H9 (cell line): ENCODE results near the gene PPCDC. TPM values are rescaled to one million over a fixed set of nuclear protein-coding genes. Genes with fewer than 3 reads are reported as not detected.

Experiments used
- DNase-seq: peaks from one replicate; pipeline ENCODE4 v3.0.0-alpha.2; 2017
- H2AFZ ChIP-seq: one replicate; pipeline ENCODE4 v1.6.1; 2013; ENCODE audit warnings: mild to moderate bottlenecking, low read length, control low read depth, moderate library complexity
- H2AK5ac ChIP-seq: 2 replicates; pipeline ENCODE4 v1.6.1; 2013; ENCODE audit warnings: low read length, control low read depth, mixed read lengths; ENCODE audit not compliant: insufficient read length
- H2BK120ac ChIP-seq: one replicate; pipeline ENCODE4 v1.6.1; 2013; ENCODE audit warnings: low read depth, mild to moderate bottlenecking, low read length, control low read depth, inconsistent platforms; ENCODE audit not compliant: poor library complexity, severe bottlenecking
- H2BK12ac ChIP-seq: 2 replicates; pipeline ENCODE4 v1.6.1; 2013; ENCODE audit warnings: low read length, control low read depth, mixed read lengths, low read depth; ENCODE audit not compliant: insufficient read length
- H2BK15ac ChIP-seq: 2 replicates; pipeline ENCODE4 v1.6.1; 2013; ENCODE audit warnings: low read depth, low read length, control low read depth
- H2BK20ac ChIP-seq: one replicate; pipeline ENCODE4 v1.6.1; 2013; ENCODE audit warnings: low read depth, mild to moderate bottlenecking, low read length, control low read depth, inconsistent platforms; ENCODE audit not compliant: poor library complexity, severe bottlenecking
- H2BK5ac ChIP-seq: 2 replicates; pipeline ENCODE4 v1.6.1; 2013; ENCODE audit warnings: low read length, control low read depth, mixed read lengths; ENCODE audit not compliant: insufficient read length
- H3K14ac ChIP-seq: 2 replicates; pipeline ENCODE4 v1.6.1; 2013; ENCODE audit warnings: low read length, control low read depth; ENCODE audit not compliant: insufficient read depth
- H3K18ac ChIP-seq: 2 replicates; pipeline ENCODE4 v1.6.1; 2013; ENCODE audit warnings: low read depth, mild to moderate bottlenecking, mixed read lengths, low read length, control low read depth; ENCODE audit not compliant: insufficient read length
- H3K23ac ChIP-seq: 2 replicates; pipeline ENCODE4 v1.6.1; 2013; ENCODE audit warnings: low read length, control low read depth, mixed read lengths, low read depth; ENCODE audit not compliant: insufficient read length
- H3K23me2 ChIP-seq: 2 replicates; pipeline ENCODE4 v1.6.1; 2013; ENCODE audit warnings: low read depth, mild to moderate bottlenecking, mixed read lengths, low read length, control low read depth; ENCODE audit not compliant: insufficient read length, poor library complexity, severe bottlenecking
- H3K27ac ChIP-seq: 2 replicates; pipeline ENCODE4 v1.5.1; 2013; ENCODE audit warnings: low read length, control low read depth, mixed read lengths, low read depth; ENCODE audit not compliant: insufficient read length
- H3K27me3 ChIP-seq: 2 replicates; pipeline ENCODE4 v1.6.1; 2013; ENCODE audit warnings: low read length, control low read depth, inconsistent platforms; ENCODE audit not compliant: insufficient read depth
- H3K4ac ChIP-seq: 2 replicates; pipeline ENCODE4 v1.6.1; 2013; ENCODE audit warnings: low read depth, mild to moderate bottlenecking, control low read depth, inconsistent platforms, low read length, moderate library complexity
- H3K4me1 ChIP-seq: 2 replicates; pipeline ENCODE4 v1.6.1; 2013; ENCODE audit warnings: low read length, control low read depth, inconsistent platforms; ENCODE audit not compliant: insufficient read depth
- H3K4me2 ChIP-seq: 2 replicates; pipeline ENCODE4 v1.6.1; 2013; ENCODE audit warnings: low read length, control low read depth, mixed read lengths; ENCODE audit not compliant: insufficient read length, insufficient read depth
- H3K56ac ChIP-seq: 2 replicates; pipeline ENCODE4 v1.6.1; 2013; ENCODE audit warnings: low read depth, mild to moderate bottlenecking, mixed read lengths, low read length, control low read depth; ENCODE audit not compliant: insufficient read length
- H3K79me1 ChIP-seq: 2 replicates; pipeline ENCODE4 v1.6.1; 2013; ENCODE audit warnings: low read depth, mild to moderate bottlenecking, moderate library complexity, low read length, control low read depth, inconsistent platforms; ENCODE audit not compliant: insufficient read depth, poor library complexity, severe bottlenecking
- H3K79me2 ChIP-seq: 2 replicates; pipeline ENCODE4 v1.6.1; 2013; ENCODE audit warnings: low read length, control low read depth, inconsistent platforms; ENCODE audit not compliant: insufficient read depth
- H3K9ac ChIP-seq: 2 replicates; pipeline ENCODE4 v1.6.1; 2013; ENCODE audit warnings: low read length, control low read depth, mixed read lengths; ENCODE audit not compliant: insufficient read length; ENCODE audit errors: extremely low read depth
- H3K9me3 ChIP-seq: one replicate; pipeline ENCODE4 v1.6.1; 2013; ENCODE audit warnings: low read depth, low read length, inconsistent platforms; ENCODE audit not compliant: control insufficient read depth
- H3T11ph ChIP-seq: one replicate; pipeline ENCODE4 v1.6.1; 2013; ENCODE audit warnings: mild to moderate bottlenecking, low read length, control low read depth, inconsistent platforms
- H4K20me1 ChIP-seq: one replicate; pipeline ENCODE4 v1.6.1; 2013; ENCODE audit not compliant: control insufficient read depth, insufficient read length, insufficient read depth
- H4K5ac ChIP-seq: 2 replicates; pipeline ENCODE4 v1.6.1; 2013; ENCODE audit warnings: low read depth, mild to moderate bottlenecking, mixed read lengths, low read length, control low read depth; ENCODE audit not compliant: insufficient read length
- H4K8ac ChIP-seq: replicated peaks from 2 replicates; pipeline ENCODE4 v1.6.1; 2013; ENCODE audit warnings: low read length, control low read depth, mixed read lengths, low read depth; ENCODE audit not compliant: insufficient read length
- H4K91ac ChIP-seq: 2 replicates; pipeline ENCODE4 v1.6.1; 2013; ENCODE audit warnings: low read depth, mild to moderate bottlenecking, moderate library complexity, mixed read lengths, low read length, control low read depth; ENCODE audit not compliant: insufficient read length
- H3K27ac Mint-ChIP-seq, 3 experiments: 2 replicates in 2 of 3; 3 replicates in 1 of 3; pipeline ENCODE4 v1.8.0; 2020 to 2021; ENCODE audit warnings: mixed read lengths in 3 of 3, mild to moderate bottlenecking in 1 of 3, moderate library complexity in 1 of 3
- H3K27me3 Mint-ChIP-seq: 2 replicates; pipeline ENCODE4 v1.8.0; 2021; ENCODE audit warnings: low read depth, mild to moderate bottlenecking, moderate library complexity, mixed read lengths
- H3K36me3 Mint-ChIP-seq, 3 experiments: 2 replicates in 2 of 3; 3 replicates in 1 of 3; pipeline ENCODE4 v1.8.0; 2020 to 2021; ENCODE audit warnings: low read depth in 3 of 3, mixed read lengths in 3 of 3; ENCODE audit not compliant: insufficient read depth in 1 of 3
- H3K4me1 Mint-ChIP-seq, 2 experiments: 2 replicates each; pipeline ENCODE4 v1.8.0; 2020; ENCODE audit warnings: mixed read lengths in 2 of 2
- H3K4me3 Mint-ChIP-seq, 2 experiments: 2 replicates in 1 of 2; 3 replicates in 1 of 2; pipeline ENCODE4 v1.8.0; 2020 to 2021; ENCODE audit warnings: mild to moderate bottlenecking in 2 of 2, mixed read lengths in 2 of 2, moderate library complexity in 1 of 2
- H3K9me3 Mint-ChIP-seq, 2 experiments: 2 replicates in 1 of 2; 3 replicates in 1 of 2; pipeline ENCODE4 v1.8.0; 2020; ENCODE audit warnings: mild to moderate bottlenecking in 2 of 2, mixed read lengths in 2 of 2, moderate library complexity in 1 of 2
- WGBS: extraction: QIAGEN DNeasy Blood & Tissue Kit; methylation state at CpG from one replicate; pipeline ENCODE4 v1.1.7; 2013; ENCODE audit warnings: missing lambda C conversion rate, low lambda C conversion rate, mixed read lengths; ENCODE audit not compliant: insufficient read length; ENCODE audit errors: extremely low coverage; 5-methylcytosine and 5-hydroxymethylcytosine counted together
- total RNA-seq: library from RNA; stranded (reverse); gene quantifications from 2 replicates; pipeline ENCODE4 v1.2.1, GENCODE V29; 2021
- TF ChIP-seq, protein P1 (sequence below): fragments of 200-600 bp; sonication (generic); conservative IDR thresholded peaks from 3 replicates; pipeline ENCODE4 v1.8.0; 2021; ENCODE audit warnings: antibody characterized with exemption, mild to moderate bottlenecking

Gene PPCDC
- total RNA-seq, 1 experiment from 2014 or later: 17.6 TPM

DNA sequence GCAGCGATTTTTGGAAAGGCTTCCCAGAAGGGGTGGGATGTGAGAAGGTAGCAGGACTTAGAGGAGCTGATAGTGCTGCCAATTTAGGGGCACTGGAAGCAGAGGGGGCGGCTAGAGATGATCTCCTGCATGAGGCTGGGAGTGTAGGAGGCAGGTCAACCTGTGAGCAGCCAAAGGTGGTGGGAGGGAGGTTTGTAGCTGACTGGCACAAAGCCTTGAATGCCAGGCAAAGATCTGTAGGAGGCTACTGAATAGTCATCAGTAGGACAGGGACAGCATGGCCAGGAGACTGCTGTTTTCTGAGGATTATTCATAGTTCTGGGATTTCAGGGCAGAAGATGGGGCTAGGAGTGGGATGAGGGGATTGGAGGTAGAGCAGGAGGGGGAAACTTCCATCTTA is 25.8 kb upstream of the PPCDC start:
- Histone ChIP-seq H4K8ac (no peak overlapping the region), H2AK5ac (no peak overlapping the region), H3K27ac (no peak overlapping the region), H3K18ac (no peak overlapping the region), H2AFZ (no peak overlapping the region), H2BK5ac (no peak overlapping the region), H3K56ac (no peak overlapping the region), H2BK15ac (no peak overlapping the region), H3T11ph (no peak overlapping the region), H3K9me3 (no peaks in the 10 kb centered on the region), H3K27me3 (no peaks in the 10 kb centered on the region), H3K4me1 (no peaks in the 10 kb centered on the region), H3K4me2 (no peak overlapping the region), H3K4ac (no peak overlapping the region), H3K23ac (no peak overlapping the region), H4K91ac (no peak overlapping the region), H3K23me2 (peaks cover 8% of the 10 kb centered on the region), H3K14ac (no peak overlapping the region), H2BK120ac (no peak overlapping the region), H4K5ac (no peak overlapping the region), H2BK12ac (no peak overlapping the region), H3K79me2 (no peaks in the 10 kb centered on the region; the same call in 1 of the 2 replicates), H4K20me1 (no peaks in the 10 kb centered on the region), H3K9ac (no peak overlapping the region), H3K79me1 (peaks cover 2% of the 10 kb centered on the region), H2BK20ac (no peak overlapping the region)
- H3K9me3 Mint-ChIP-seq: peaks cover 2 to 4% of the 10 kb centered on the region in 2 experiments; a peak in 3 of 5 replicates
- peaks cover 12 to 26% (median 20%) of the 10 kb centered on the region in 3 experiments; a peak in 6 of 7 replicates for H3K36me3 Mint-ChIP-seq
- peaks cover 13% of the 10 kb centered on the region for H3K27me3 Mint-ChIP-seq
- WGBS: no CpG with 5 or more reads among the region's 2 CpGs
- H3K4me1 Mint-ChIP-seq: peaks cover 13 to 19% of the 10 kb centered on the region in 2 experiments
- TF ChIP-seq, protein P1, sequence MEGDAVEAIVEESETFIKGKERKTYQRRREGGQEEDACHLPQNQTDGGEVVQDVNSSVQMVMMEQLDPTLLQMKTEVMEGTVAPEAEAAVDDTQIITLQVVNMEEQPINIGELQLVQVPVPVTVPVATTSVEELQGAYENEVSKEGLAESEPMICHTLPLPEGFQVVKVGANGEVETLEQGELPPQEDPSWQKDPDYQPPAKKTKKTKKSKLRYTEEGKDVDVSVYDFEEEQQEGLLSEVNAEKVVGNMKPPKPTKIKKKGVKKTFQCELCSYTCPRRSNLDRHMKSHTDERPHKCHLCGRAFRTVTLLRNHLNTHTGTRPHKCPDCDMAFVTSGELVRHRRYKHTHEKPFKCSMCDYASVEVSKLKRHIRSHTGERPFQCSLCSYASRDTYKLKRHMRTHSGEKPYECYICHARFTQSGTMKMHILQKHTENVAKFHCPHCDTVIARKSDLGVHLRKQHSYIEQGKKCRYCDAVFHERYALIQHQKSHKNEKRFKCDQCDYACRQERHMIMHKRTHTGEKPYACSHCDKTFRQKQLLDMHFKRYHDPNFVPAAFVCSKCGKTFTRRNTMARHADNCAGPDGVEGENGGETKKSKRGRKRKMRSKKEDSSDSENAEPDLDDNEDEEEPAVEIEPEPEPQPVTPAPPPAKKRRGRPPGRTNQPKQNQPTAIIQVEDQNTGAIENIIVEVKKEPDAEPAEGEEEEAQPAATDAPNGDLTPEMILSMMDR: no peak
- no peak overlapping the region; a peak in 1 of 7 replicates for H3K27ac Mint-ChIP-seq
- peak overlapping the region; percentile 27 to 45; a peak in 3 of 5 replicates for H3K4me3 Mint-ChIP-seq
- DNase-seq: no peak
